AG04449 (cell line): ENCODE results near the gene RABGAP1.

Experiments
- CTCF ChIA-PET: fragments of 350-600 bp; formaldehyde crosslinking; extraction: SDS; loops from one replicate; lab custom pipeline; 2021; ENCODE audit warnings: antibody characterized with exemption; lab: Yijun Ruan, JAX
- POLR2A ChIA-PET: fragments of 400-600, 350-600 bp; formaldehyde crosslinking; extraction: SDS; loops from one replicate; lab custom pipeline; 2020; ENCODE audit warnings: antibody characterized with exemption, inconsistent platforms; lab: Yijun Ruan, JAX
- DNase-seq: peaks from one replicate; pipeline ENCODE4 v3.0.0-alpha.2; 2010; ENCODE audit warnings: low read depth, low spot score
- H3K4me3 ChIP-seq: 2 replicates; pipeline ENCODE4 v1.5.1; 2011; ENCODE audit warnings: low read depth, mild to moderate bottlenecking, control low read depth, low read length
- TF ChIP-seq, protein P1 (sequence below): IDR thresholded peaks from one replicate; pipeline ENCODE4 v1.5.1; 2011; ENCODE audit warnings: mild to moderate bottlenecking, moderate library complexity, low read length, control low read depth, inconsistent platforms; ENCODE audit not compliant: insufficient read depth; ENCODE audit errors: missing control alignments

RABGAP1 gene

DNA sequence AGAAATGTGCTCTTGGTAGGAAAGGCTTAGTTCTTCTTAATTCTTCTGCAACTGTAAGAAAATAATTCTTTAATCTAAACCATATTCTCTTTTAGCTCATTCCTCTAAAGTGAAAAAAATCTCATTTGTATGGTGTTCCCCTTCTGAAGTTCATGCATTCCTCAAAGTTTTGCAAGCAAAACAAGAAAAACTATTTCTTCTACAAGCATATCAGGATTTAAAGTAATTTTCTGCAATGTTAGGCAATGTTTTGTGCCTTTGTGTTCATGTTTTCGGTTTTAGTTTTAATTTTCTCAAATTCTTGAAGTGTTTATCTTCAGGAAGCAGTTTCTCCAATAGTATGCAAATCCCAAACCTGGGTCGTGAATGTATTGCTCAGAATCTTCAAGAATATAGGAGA, 80.0 kb downstream of the RABGAP1 start:
- ChIA-PET CTCF (no interaction called here), POLR2A (no interaction called here)
- no peak overlapping the region for H3K4me3 ChIP-seq
- TF ChIP-seq, protein P1, sequence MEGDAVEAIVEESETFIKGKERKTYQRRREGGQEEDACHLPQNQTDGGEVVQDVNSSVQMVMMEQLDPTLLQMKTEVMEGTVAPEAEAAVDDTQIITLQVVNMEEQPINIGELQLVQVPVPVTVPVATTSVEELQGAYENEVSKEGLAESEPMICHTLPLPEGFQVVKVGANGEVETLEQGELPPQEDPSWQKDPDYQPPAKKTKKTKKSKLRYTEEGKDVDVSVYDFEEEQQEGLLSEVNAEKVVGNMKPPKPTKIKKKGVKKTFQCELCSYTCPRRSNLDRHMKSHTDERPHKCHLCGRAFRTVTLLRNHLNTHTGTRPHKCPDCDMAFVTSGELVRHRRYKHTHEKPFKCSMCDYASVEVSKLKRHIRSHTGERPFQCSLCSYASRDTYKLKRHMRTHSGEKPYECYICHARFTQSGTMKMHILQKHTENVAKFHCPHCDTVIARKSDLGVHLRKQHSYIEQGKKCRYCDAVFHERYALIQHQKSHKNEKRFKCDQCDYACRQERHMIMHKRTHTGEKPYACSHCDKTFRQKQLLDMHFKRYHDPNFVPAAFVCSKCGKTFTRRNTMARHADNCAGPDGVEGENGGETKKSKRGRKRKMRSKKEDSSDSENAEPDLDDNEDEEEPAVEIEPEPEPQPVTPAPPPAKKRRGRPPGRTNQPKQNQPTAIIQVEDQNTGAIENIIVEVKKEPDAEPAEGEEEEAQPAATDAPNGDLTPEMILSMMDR, result no peak
- DNase-seq, result no peak

DNA sequence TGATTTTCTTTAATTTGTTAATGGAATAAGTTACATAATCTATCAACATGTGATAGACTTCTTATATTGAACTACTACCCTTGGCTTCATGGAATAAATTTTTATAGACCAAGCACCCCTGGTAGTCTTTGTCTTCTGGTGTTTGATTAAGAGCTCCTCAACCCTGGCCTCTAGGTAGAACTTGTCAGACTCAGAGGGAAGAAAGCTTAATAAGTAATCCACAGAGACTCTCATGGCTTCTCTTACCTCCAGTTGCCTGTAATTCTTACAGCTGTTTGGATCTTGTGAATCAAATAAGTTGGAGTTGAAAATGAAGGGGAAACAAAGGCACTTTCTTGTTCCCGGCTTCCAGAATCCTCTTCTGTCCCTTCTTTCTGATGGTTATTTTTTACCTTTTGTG, 85.6 kb downstream of the RABGAP1 start:
- POLR2A ChIA-PET, result no interaction called here
- no peak for DNase-seq
- CTCF ChIA-PET, result no interaction called here
- no peak overlapping the region for H3K4me3 ChIP-seq
- TF ChIP-seq, protein P1, result no peak

DNA sequence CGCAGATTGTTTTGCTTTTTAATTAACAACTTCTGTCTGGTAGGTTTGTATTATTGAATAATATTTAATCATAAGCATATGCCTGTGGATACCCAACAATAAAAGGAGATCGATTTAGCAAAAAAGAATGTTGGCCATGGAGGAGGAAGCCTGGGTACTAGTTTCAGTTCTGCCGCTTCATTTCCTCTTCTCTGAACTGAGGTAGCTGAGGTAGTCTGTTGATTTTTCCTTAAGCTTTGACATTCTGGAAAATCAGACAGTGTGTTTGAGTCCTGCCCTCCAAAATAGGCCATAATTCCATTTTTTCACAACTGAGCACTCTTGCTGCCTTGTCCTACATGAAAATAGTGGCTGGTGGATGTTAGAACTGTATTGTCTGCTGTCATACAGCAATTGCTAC, 86.7 kb downstream of the RABGAP1 start:
- DNase-seq, result no peak
- ChIA-PET POLR2A (no interaction called here), CTCF (no interaction called here)
- TF ChIP-seq, protein P1, result no peak
- no peak overlapping the region for H3K4me3 ChIP-seq

DNA sequence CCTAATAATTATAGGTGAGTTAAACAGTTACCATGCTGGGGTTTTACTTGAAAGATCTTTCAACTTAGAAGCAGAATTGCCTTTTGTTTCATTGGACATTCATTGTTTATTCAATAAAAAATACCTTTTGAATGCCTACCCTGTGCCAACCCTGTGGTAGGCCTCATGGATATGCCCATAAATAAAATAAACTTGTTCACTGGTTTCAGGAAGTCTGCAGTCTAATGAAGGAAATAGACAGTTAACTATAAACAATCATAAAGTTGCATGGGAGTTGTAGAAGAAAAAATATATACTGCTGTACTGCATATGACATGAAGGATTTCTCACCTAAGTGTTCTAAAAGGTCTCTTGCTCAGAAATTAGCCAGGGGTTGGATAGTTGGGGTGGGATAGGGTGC, 87.3 kb downstream of the RABGAP1 start:
- H3K4me3 ChIP-seq, result no peak overlapping the region
- TF ChIP-seq, protein P1, result no peak
- no peak for DNase-seq
- ChIA-PET CTCF (no interaction called here), POLR2A (no interaction called here)

DNA sequence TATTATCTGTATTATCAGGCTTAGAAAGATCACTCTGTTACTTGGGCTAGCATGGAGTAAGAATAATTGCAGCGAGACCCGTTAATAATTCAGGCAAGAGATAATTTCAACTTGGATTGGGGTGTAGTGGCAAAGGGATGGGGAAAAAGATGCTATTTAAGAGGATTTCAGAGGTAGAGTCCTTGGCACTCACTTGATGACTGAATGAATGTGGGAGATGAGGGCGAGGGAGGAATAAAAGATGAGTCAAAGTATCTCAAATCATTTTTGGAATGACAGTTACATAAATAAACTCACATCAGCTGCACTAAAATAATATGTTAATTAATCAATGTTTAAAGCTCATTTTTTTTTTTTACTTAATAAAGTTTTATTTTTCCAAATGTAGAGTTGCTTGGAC, 88.2 kb downstream of the RABGAP1 start:
- ChIA-PET CTCF (no interaction called here), POLR2A (no interaction called here)

DNA sequence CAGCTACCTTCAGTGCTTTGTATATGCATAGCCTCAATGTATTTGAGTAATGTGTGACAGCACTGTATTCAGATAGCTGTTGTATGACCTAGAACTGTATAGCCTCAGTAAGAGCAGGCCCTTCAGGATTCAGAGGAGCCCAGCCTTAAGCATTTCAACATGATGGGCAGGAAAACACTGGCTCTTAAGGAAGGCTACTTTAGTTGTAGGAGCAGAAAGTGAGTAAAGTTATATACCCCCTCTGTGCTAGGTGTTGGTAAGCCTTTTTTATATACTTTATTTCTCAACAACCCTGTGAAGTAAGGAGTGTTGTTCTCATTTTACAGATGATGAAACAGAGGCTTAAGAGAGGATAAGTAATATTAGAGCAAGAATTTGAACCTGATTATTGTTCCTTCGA, 91.1 kb downstream of the RABGAP1 start:
- TF ChIP-seq, protein P1, result no peak
- ChIA-PET CTCF (interaction anchor here (1.0 kb wide), 1 partner anchor 10 kb away, joined by 3 read pairs; no protein-coding TSS in a partner anchor), POLR2A (no interaction called here)
- no peak overlapping the region for H3K4me3 ChIP-seq
- DNase-seq, result no peak

More for the DNA sequence above, 88.2 kb downstream of the RABGAP1 start:
- H3K4me3 ChIP-seq, result no peak overlapping the region
- TF ChIP-seq, protein P1, result no peak
- no peak for DNase-seq
